Parathyroid adenoma (tissue), 2 donors: ENCODE measurements around the gene GRIK2.

ENCODE experiments used
- H2AFZ ChIP-seq: fragments of 300-600 bp; sonication (generic); one replicate; pipeline ENCODE4 v1.7.0; 2017; ENCODE audit warnings: antibody characterized with exemption, mild to moderate bottlenecking
- H3K27ac ChIP-seq: fragments of 300-600 bp; sonication (generic); one replicate; pipeline ENCODE4 v1.7.0; 2017
- H3K27me3 ChIP-seq: fragments of 300-600 bp; sonication (generic); one replicate; pipeline ENCODE4 v1.7.0; 2017; ENCODE audit warnings: low read length; ENCODE audit not compliant: control insufficient read depth, insufficient read depth
- H3K36me3 ChIP-seq: fragments of 300-600 bp; sonication (generic); one replicate; pipeline ENCODE4 v1.7.0; 2017; ENCODE audit warnings: low read length; ENCODE audit not compliant: control insufficient read depth, insufficient read depth
- H3K4me1 ChIP-seq: fragments of 300-600 bp; sonication (generic); one replicate; pipeline ENCODE4 v1.7.0; 2017; ENCODE audit warnings: control low read depth
- H3K4me2 ChIP-seq: fragments of 300-600 bp; sonication (generic); one replicate; pipeline ENCODE4 v1.7.0; 2017; ENCODE audit warnings: low read length
- H3K4me3 ChIP-seq: fragments of 300-600 bp; sonication (generic); one replicate; pipeline ENCODE4 v1.7.0; 2017; ENCODE audit warnings: low read depth, low read length
- H3K79me2 ChIP-seq: fragments of 300-600 bp; sonication (generic); one replicate; pipeline ENCODE4 v1.7.0; 2017; ENCODE audit warnings: control low read depth
- H3K9ac ChIP-seq: fragments of 300-600 bp; sonication (generic); one replicate; pipeline ENCODE4 v1.7.0; 2017; ENCODE audit warnings: mild to moderate bottlenecking
- H3K9me3 ChIP-seq: fragments of 300-600 bp; sonication (generic); one replicate; pipeline ENCODE4 v1.7.0; 2017; ENCODE audit warnings: low read length; ENCODE audit not compliant: control insufficient read depth
- CTCF ChIP-seq: fragments of 300-600 bp; sonication (generic); IDR thresholded peaks from one replicate; pipeline ENCODE4 v1.7.0; 2017; ENCODE audit warnings: antibody characterized with exemption, mild to moderate bottlenecking
- donor health status: primary hyperparathyroidism.

Gene GRIK2

DNA sequence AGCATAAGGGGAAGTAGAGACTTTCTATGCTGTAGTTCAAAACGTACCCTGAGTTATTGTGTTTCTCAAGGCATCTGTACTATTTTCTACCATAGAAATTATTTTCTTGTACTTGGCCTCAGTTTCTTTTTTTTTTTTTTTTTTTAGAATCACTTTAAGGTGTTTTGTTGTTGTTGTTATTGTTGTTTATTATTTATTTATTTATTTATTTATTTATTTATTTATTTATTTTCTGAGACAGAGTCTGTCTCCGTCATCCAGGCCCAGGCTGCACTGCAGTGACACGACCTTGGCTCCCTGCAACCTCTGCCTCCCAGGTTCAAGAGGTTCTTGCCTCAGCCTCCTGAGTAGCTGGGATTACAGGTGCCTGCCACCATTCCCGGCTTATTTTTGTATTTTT is 179.1 kb downstream of the GRIK2 start:
- Histone ChIP-seq H3K4me2 (no peak overlapping the region), H2AFZ (no peak overlapping the region), H3K27ac (no peak overlapping the region), H3K9ac (no peak overlapping the region), H3K36me3 (no peaks in the 10 kb centered on the region), H3K4me1 (no peaks in the 10 kb centered on the region), H3K4me3 (no peak overlapping the region), H3K27me3 (no peaks in the 10 kb centered on the region), H3K9me3 (no peaks in the 10 kb centered on the region), H3K79me2 (no peaks in the 10 kb centered on the region)
- TF ChIP-seq CTCF, result no peak

DNA sequence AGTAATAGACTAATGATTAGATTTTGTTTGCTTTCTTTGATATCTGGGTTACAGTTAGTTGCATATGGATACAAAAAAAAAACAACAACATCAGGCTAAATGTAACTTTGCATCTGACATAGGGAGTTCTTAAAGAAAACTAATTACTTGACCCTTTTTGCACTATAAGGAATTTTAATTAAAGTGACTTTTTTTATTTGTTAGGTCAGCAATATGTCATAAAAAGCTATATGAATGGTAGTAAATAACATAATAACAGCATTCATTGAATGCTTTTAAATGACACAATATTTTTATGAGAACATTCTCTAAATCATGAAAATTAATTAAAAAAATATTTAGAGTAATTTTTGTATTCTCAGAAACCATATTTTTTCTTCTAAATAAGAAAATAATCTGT is 183.6 kb downstream of the GRIK2 start:
- no peak overlapping the region for H2AFZ ChIP-seq
- no peak overlapping the region for H3K27ac ChIP-seq
- H3K79me2 ChIP-seq, result no peaks in the 10 kb centered on the region
- TF ChIP-seq CTCF, result no peak
- H3K4me3 ChIP-seq, result no peak overlapping the region
- H3K9ac ChIP-seq, result no peak overlapping the region
- H3K9me3 ChIP-seq, result no peaks in the 10 kb centered on the region
- no peaks in the 10 kb centered on the region for H3K4me1 ChIP-seq
- H3K4me2 ChIP-seq, result no peak overlapping the region
- H3K27me3 ChIP-seq, result no peaks in the 10 kb centered on the region
- H3K36me3 ChIP-seq, result no peaks in the 10 kb centered on the region

DNA sequence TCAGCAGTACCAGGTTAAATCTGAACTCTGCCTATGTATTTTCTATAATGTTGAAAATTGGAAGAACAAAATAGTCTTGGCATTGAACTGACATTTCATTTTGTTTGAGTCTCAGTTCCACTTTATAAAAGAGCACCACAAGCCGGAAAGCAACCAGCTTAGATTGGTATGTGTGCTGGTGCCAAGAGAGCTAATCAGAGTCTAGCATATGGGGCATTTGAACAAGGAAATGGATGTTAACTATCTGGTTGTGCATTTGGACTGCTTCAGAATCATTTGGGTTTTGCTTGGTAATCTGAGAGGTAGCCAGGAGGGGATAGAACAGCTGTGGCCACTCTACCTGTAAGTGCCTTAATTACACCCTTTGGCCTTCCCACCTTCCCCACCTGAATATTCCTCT is 184.8 kb downstream of the GRIK2 start:
- Histone ChIP-seq H3K36me3 (no peaks in the 10 kb centered on the region), H2AFZ (no peak overlapping the region), H3K9me3 (no peaks in the 10 kb centered on the region), H3K4me3 (no peak overlapping the region), H3K4me2 (no peak overlapping the region), H3K79me2 (no peaks in the 10 kb centered on the region), H3K9ac (no peak overlapping the region), H3K27ac (no peak overlapping the region), H3K4me1 (no peaks in the 10 kb centered on the region), H3K27me3 (no peaks in the 10 kb centered on the region)
- no peak for TF ChIP-seq CTCF

DNA sequence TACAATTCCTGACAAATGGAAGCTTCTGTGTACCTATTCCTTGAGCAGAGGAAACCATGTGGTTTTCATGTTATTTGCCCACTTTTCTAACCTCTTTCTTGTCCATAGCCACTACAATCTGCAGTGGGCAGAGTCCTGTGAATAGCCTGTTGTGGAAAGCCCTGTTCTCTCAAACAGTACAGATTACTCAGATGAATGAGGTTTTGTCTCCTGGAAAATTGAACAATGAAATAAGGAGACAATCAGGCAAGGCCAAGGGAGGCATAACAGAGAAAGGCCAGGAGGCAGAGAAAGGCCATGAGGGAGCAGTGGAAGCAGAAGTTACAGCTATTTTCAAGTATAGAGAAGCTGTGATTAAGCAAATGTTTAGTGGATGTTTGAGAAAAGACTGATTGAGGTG is 189.3 kb downstream of the GRIK2 start:
- Histone ChIP-seq H3K9me3 (no peaks in the 10 kb centered on the region), H3K4me2 (no peak overlapping the region), H3K4me1 (no peaks in the 10 kb centered on the region), H3K36me3 (no peaks in the 10 kb centered on the region), H2AFZ (no peak overlapping the region), H3K4me3 (no peak overlapping the region), H3K79me2 (no peaks in the 10 kb centered on the region), H3K27ac (no peak overlapping the region), H3K9ac (no peak overlapping the region), H3K27me3 (no peaks in the 10 kb centered on the region)
- TF ChIP-seq CTCF, result no peak

DNA sequence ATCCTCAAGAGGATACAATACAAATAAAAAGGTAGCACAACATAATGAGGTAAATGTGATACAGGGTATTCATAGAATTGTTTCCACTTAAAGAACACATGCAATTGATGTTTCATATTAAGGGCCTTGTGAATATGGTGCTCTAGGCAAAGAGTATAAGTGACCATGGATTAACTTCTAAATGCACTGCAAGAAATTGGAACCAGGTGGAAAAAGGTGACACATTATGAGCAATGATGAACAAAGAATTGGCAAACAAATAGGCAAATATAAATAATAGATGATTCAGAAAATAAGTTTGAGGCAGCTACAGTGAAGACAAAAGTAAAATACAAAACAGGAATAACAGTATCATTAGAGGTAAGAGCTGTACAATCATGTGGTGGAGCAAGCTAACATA is 192.0 kb downstream of the GRIK2 start:
- Histone ChIP-seq H3K27me3 (no peaks in the 10 kb centered on the region), H3K4me2 (no peak overlapping the region)

More for the DNA sequence above, 192.0 kb downstream of the GRIK2 start:
- Histone ChIP-seq H3K9me3 (no peaks in the 10 kb centered on the region), H3K4me1 (no peaks in the 10 kb centered on the region), H3K9ac (no peak overlapping the region), H3K36me3 (no peaks in the 10 kb centered on the region), H2AFZ (no peak overlapping the region), H3K27ac (no peak overlapping the region), H3K79me2 (no peaks in the 10 kb centered on the region), H3K4me3 (no peak overlapping the region)
- TF ChIP-seq CTCF, result no peak
